Measurements from ENCODE around the gene CHRNB4. TPM values are rescaled to one million over a fixed set of nuclear protein-coding genes. Genes with fewer than 3 reads are reported as not detected.

Gene CHRNB4
- total RNA-seq: not detected in 2 replicates

DNA sequence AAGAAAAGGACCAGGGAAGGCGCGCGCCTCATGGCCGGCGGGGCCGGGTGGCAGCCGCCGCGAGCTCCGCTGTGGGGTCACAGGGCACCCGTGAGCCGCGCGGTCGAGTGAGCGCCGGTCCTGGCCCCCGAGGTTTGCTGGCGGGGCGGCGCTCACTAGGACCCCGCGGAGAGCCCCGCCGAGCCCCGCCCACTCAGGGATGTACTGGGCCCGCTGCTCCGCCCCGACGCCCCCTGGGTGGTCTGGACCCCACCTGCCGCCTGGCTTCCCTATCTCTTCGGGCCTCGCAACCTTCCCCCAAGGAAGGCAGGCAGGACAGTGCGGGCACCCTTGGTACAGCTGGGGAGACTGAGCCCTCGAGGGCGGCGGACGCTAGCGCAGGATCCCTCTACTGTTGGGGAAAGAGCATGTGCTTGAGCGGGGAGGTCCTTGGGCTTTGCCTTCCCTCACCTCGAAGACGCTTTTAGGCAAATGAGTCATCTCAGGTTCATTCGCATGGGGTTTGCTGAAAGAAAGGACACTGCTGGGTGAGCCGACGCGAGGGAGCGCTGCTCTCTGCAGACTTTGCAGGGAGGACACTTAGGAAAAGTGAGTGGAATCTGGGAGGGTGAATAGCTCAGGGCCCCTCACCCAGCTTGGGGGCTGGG is at the start of gene CHRNB4:
Gene CHRNB4, minus strand, starts transcription at position 109 of the 647 bp plus-strand sequence. Its CDS starts 77 bp downstream, at position 32.

DNA sequence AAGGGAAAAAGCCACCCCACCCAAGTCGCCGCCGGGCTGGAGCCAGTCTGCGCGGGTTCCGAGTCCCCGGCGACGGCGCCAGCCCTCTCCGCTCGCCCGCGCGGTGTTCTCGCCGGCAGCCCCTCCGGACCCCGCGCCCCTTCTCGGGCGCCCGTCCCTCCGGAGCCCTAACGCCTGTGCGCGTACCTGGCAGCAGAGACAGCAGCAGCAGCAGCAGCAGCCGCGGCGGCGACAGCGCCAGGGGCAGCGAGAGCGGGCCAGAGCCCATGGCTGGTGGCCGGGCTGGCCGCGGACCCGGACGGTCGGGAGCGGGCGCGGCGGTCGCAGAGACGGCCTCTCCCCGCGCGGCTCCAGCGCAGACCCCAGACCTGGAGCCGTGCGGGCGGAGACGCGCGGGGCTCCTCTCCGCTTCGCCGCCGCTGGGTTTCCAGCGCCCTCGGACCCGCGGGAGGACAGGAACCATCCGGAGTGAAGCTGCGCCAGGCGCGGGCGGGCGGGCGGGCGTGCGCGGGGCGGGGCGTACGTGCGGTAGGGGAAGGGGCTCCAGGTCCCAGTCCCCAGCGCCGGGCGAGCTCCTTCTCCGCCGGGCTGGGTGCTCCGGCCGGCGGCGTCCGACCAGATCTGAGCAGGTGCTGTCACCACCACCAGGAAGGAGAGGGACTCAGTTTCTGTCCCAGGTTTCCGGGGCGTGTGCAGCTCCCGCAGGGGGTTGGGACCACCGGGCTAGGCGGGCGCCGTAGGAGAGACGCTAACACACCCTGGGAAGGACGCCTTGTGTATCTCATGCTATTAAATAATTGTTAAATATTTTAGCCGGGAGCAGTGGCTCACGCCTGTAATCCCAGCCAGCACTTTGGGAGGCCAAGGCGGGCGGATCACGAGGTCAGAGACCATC is 20.2 kb downstream of the CHRNB4 start, which contains the start of gene CHRNA3:
Gene CHRNA3, minus strand, starts transcription at position 470 of the 895 bp plus-strand sequence. Its CDS starts 202 bp downstream, at position 268.

Other genes with a start within 250 kb of the CHRNB4 start
- 13.9 and 15.3 TPM in 2 replicates for gene IREB2, start 203.0 kb downstream of the CHRNB4 start, total RNA-seq
- gene HYKK, start 133.6 kb downstream of the CHRNB4 start, total RNA-seq: 2.1 and 2.5 TPM in 2 replicates
- gene PSMA4, start 100.8 kb downstream of the CHRNB4 start, total RNA-seq: 130 and 168 TPM in 2 replicates
- gene CHRNA5, start 75.7 kb downstream of the CHRNB4 start, total RNA-seq: 0.09 and 0.14 TPM in 2 replicates
- gene CHRNA3, start 20.2 kb downstream of the CHRNB4 start, total RNA-seq: not detected in 2 replicates
- gene ADAMTS7, start 170.3 kb upstream of the CHRNB4 start, total RNA-seq: 3.8 and 4.1 TPM in 2 replicates
- 290 and 351 TPM in 2 replicates for gene MORF4L1, start 231.7 kb upstream of the CHRNB4 start, total RNA-seq